HG02885 (cell line): ENCODE results near the gene SLC16A8.

Experiments used
- ATAC-seq: cut with Tn5 transposase; IDR thresholded peaks from one replicate; pipeline ENCODE4 v1.9.1; 2021; ENCODE audit warnings: mild to moderate bottlenecking; ENCODE audit not compliant: unreplicated experiment, poor library complexity

SLC16A8 gene

GRCh38 chr22:38114484-38115398, 30.8 kb upstream of the SLC16A8 start:
- ATAC-seq = no peak

GRCh38 chr22:38112381-38112780, 28.4 kb upstream of the SLC16A8 start:
- no peak for ATAC-seq

GRCh38 chr22:38111925-38112355, 28.0 kb upstream of the SLC16A8 start:
- ATAC-seq = no peak

GRCh38 chr22:38110863-38111852, 27.2 kb upstream of the SLC16A8 start:
- ATAC-seq = no peak

GRCh38 chr22:38110008-38110862, 26.3 kb upstream of the SLC16A8 start, which contains the start of gene BAIAP2L2:
TSS of gene BAIAP2L2 (minus strand) at chr22:38110684. CDS start at chr22:38110525, 159 bp downstream.
- no peak for ATAC-seq

GRCh38 chr22:38109371-38110001, 25.5 kb upstream of the SLC16A8 start:
- no peak for ATAC-seq

GRCh38 chr22:38108561-38109319, 24.8 kb upstream of the SLC16A8 start:
- no peak for ATAC-seq

- no peak for ATAC-seq
Measured at GRCh38 chr22:38107692-38108515, 23.9 kb upstream of the SLC16A8 start.

GRCh38 chr22:38106814-38107578, 23.0 kb upstream of the SLC16A8 start:
- ATAC-seq = no peak

- ATAC-seq = no peak
Measured at GRCh38 chr22:38104084-38104483, 20.1 kb upstream of the SLC16A8 start.

GRCh38 chr22:38103641-38104040, 19.7 kb upstream of the SLC16A8 start:
- ATAC-seq = no peak

GRCh38 chr22:38098410-38099249, 14.6 kb upstream of the SLC16A8 start:
- no peak for ATAC-seq

GRCh38 chr22:38097557-38098409, 13.8 kb upstream of the SLC16A8 start:
- ATAC-seq = no peak

GRCh38 chr22:38097058-38097457, 13.1 kb upstream of the SLC16A8 start:
- ATAC-seq = no peak

GRCh38 chr22:38089474-38089851, 5.5 kb upstream of the SLC16A8 start:
- ATAC-seq = no peak
